Mesothelial cell of epicardium (in vitro differentiated cells): Measurements from ENCODE around the gene SFSWAP. TPM values are rescaled to one million over a fixed set of nuclear protein-coding genes. Genes with fewer than 3 reads are reported as not detected.
"Not testable (repeated sequence)": the region's sequence is repeated elsewhere in the genome, so short reads cannot be mapped to it uniquely, and the experiment has no call there.

Experiments
- DNase-seq, 2 experiments: peaks; one replicate each; pipeline ENCODE4 v3.0.0; 2021; ENCODE audit warnings: low spot score in 2 of 2; ENCODE audit not compliant: unreplicated experiment in 2 of 2
- H3K27ac Mint-ChIP-seq: 2 replicates; pipeline ENCODE4 v1.8.0; 2021; ENCODE audit warnings: mixed read lengths
- H3K27me3 Mint-ChIP-seq: 2 replicates; pipeline ENCODE4 v1.8.0; 2021; ENCODE audit warnings: low read depth, mixed read lengths
- H3K36me3 Mint-ChIP-seq: 2 replicates; pipeline ENCODE4 v1.8.0; 2021; ENCODE audit warnings: mixed read lengths
- H3K4me1 Mint-ChIP-seq: 2 replicates; pipeline ENCODE4 v1.8.0; 2021; ENCODE audit warnings: mixed read lengths
- H3K4me3 Mint-ChIP-seq: 2 replicates; pipeline ENCODE4 v1.8.0; 2021; ENCODE audit warnings: mild to moderate bottlenecking, moderate library complexity, mixed read lengths
- H3K9me3 Mint-ChIP-seq: 2 replicates; pipeline ENCODE4 v1.8.0; 2021; ENCODE audit warnings: mixed read lengths
- CTCF ChIP-seq: fragments of 200-600 bp; sonication (generic); IDR thresholded peaks from one replicate; pipeline ENCODE4 v1.5.0; 2021; ENCODE audit warnings: antibody characterized with exemption; ENCODE audit not compliant: unreplicated experiment
- total RNA-seq: library from RNA; stranded (reverse); gene quantifications from 3 replicates; pipeline ENCODE4 v1.2.1, GENCODE V29; 2021

Gene SFSWAP
- total RNA-seq, 1 donor from 2014 or later, result 73.0 TPM

- no peak for TF ChIP-seq CTCF
- Mint-ChIP-seq H3K27ac (peak overlapping the region; percentile 48), H3K27me3 (peaks cover 33% of the 10 kb centered on the region), H3K4me3 (no peak overlapping the region), H3K9me3 (no peaks in the 10 kb centered on the region), H3K36me3 (no peaks in the 10 kb centered on the region), H3K4me1 (peaks cover 3% of the 10 kb centered on the region)
- DNase-seq, result no peak
Observed at GRCh38 chr12:131681257-131681620, 29.7 kb upstream of the SFSWAP start.

DNA sequence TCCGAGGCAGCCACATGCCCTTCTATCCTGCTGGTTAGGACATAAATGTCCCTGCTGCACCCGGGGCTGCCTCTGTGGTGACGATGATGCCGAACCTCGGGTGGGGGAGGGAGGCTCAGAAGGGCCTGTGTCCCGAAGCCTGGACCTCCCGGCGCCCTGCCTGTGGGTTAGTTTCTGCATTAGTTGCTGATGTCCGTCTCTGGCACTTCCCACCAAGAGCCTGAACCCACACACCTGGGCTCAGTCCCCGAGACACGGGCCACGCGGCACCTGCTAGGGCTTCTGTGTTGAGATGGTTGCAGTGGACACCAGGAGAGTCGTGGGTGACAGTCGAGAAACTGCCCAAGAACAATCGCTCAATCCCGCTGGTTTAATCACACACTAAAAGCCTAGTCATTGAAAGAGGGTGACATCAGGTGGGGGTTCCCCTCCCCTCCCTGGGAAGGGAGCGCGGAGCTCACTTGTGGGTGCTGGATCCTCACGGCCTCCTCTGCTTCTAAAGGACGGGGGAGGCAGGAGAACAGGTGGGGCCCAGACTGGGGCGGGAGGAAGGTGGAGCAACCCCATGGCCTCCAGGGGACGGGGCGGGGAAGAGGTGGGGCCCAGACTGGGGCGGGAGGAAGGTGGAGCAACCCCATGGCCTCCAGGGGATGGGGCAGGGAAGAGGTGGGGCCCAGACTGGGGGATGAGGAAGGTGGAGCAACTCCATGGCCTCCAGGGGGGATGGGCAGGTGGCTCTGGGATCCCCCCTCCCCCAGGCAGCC is 29.0 kb upstream of the SFSWAP start:
- not testable (repeated sequence) for DNase-seq, H3K4me3 Mint-ChIP-seq, H3K36me3 Mint-ChIP-seq, H3K9me3 Mint-ChIP-seq, H3K4me1 Mint-ChIP-seq, H3K27ac Mint-ChIP-seq
- H3K27me3 Mint-ChIP-seq, result peaks cover 28% of the 10 kb centered on the region

DNA sequence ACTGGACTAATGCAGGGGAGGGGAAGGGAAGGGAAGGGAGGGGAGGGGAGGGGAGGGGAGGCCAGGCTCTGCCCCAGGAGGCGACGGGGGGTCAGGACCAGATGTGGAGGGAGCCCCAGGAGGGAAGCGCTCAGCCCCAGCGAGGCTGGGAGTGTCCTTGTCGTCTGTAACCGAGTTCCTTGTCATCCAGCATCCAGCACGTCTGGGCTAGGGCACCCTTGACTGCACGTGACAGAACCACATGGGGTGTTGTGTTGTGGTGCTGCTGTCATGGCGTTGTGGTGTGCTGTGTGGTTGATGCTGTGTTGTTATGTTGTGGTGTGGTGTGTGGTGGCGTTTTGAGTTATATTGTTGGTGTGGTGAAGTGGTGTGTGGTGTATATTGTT is 28.4 kb upstream of the SFSWAP start:
- Mint-ChIP-seq H3K27me3 (peaks cover 28% of the 10 kb centered on the region), H3K36me3 (no peaks in the 10 kb centered on the region), H3K27ac (no peak overlapping the region), H3K4me3 (no peak overlapping the region), H3K4me1 (peaks cover 3% of the 10 kb centered on the region), H3K9me3 (no peaks in the 10 kb centered on the region)
- TF ChIP-seq CTCF, result no peak
- DNase-seq, result no peak

- no peak overlapping the region for H3K4me3 Mint-ChIP-seq
- H3K9me3 Mint-ChIP-seq, result no peaks in the 10 kb centered on the region
- no peak for DNase-seq
Observed at GRCh38 chr12:131683266-131684014, 27.4 kb upstream of the SFSWAP start.

GRCh38 chr12:131684015-131684725 is 26.7 kb upstream of the SFSWAP start:
- H3K4me1 Mint-ChIP-seq, result peaks cover 3% of the 10 kb centered on the region
- no peak overlapping the region for H3K4me3 Mint-ChIP-seq
- no peak for TF ChIP-seq CTCF
- peaks cover 18% of the 10 kb centered on the region for H3K27me3 Mint-ChIP-seq
- no peak overlapping the region for H3K27ac Mint-ChIP-seq
- DNase-seq, result no peak
- no peaks in the 10 kb centered on the region for H3K9me3 Mint-ChIP-seq
- H3K36me3 Mint-ChIP-seq, result no peaks in the 10 kb centered on the region

More at GRCh38 chr12:131683266-131684014, 27.4 kb upstream of the SFSWAP start:
- no peak for TF ChIP-seq CTCF
- Mint-ChIP-seq H3K4me1 (peaks cover 3% of the 10 kb centered on the region), H3K36me3 (no peaks in the 10 kb centered on the region), H3K27me3 (peaks cover 24% of the 10 kb centered on the region), H3K27ac (no peak overlapping the region)
